Ectodermal cell (in vitro differentiated cells): Measurements from ENCODE around the gene IGSF5.

Experiments used
- H3K27ac ChIP-seq: 2 replicates; pipeline ENCODE4 v1.7.0; 2013; ENCODE audit warnings: mild to moderate bottlenecking, low read depth, low read length; ENCODE audit not compliant: insufficient read depth, poor library complexity, severe bottlenecking
- H3K27me3 ChIP-seq: 2 replicates; pipeline ENCODE4 v1.7.0; 2013; ENCODE audit warnings: mild to moderate bottlenecking, low read length; ENCODE audit not compliant: insufficient read depth, control insufficient read depth, poor library complexity, severe bottlenecking
- H3K36me3 ChIP-seq: one replicate; pipeline ENCODE4 v1.7.0; 2013; ENCODE audit warnings: low read length; ENCODE audit not compliant: control insufficient read depth, insufficient read depth
- H3K4me1 ChIP-seq: one replicate; pipeline ENCODE4 v1.7.0; 2013; ENCODE audit warnings: low read length; ENCODE audit not compliant: control insufficient read depth, insufficient read depth
- H3K4me3 ChIP-seq: 2 replicates; pipeline ENCODE4 v1.7.0; 2013; ENCODE audit warnings: low read depth, low read length, control low read depth; ENCODE audit not compliant: insufficient read depth
- H3K9me3 ChIP-seq: 2 replicates; pipeline ENCODE4 v1.7.0; 2013; ENCODE audit warnings: mild to moderate bottlenecking, low read length, moderate library complexity; ENCODE audit not compliant: control insufficient read depth
- WGBS, 2 experiments: methylation state at CpG; one replicate each; pipeline ENCODE4 v1.1.7; 2013; ENCODE audit warnings: missing lambda C conversion rate in 2 of 2; 5-methylcytosine and 5-hydroxymethylcytosine counted together

Gene IGSF5

GRCh38 chr21:39775816-39776215 lies 30.8 kb downstream of the IGSF5 start:
- Histone ChIP-seq H3K9me3 (no peaks in the 10 kb centered on the region), H3K4me3 (no peak overlapping the region), H3K36me3 (no peaks in the 10 kb centered on the region), H3K27ac (no peak overlapping the region), H3K4me1 (no peaks in the 10 kb centered on the region), H3K27me3 (no peaks in the 10 kb centered on the region)
- 84 to 86% methylated on average over 1 of the region's 1 CpG for WGBS, 2 experiments

- H3K27me3 ChIP-seq, result no peaks in the 10 kb centered on the region
- H3K36me3 ChIP-seq, result no peaks in the 10 kb centered on the region
- H3K27ac ChIP-seq, result no peak overlapping the region
- H3K9me3 ChIP-seq, result no peaks in the 10 kb centered on the region
- no peaks in the 10 kb centered on the region for H3K4me1 ChIP-seq
- WGBS, 2 experiments, result 87 to 95% methylated on average over 3 of the region's 3 CpGs
- no peak overlapping the region for H3K4me3 ChIP-seq
Measured at GRCh38 chr21:39776589-39776988, 31.6 kb downstream of the IGSF5 start.

DNA sequence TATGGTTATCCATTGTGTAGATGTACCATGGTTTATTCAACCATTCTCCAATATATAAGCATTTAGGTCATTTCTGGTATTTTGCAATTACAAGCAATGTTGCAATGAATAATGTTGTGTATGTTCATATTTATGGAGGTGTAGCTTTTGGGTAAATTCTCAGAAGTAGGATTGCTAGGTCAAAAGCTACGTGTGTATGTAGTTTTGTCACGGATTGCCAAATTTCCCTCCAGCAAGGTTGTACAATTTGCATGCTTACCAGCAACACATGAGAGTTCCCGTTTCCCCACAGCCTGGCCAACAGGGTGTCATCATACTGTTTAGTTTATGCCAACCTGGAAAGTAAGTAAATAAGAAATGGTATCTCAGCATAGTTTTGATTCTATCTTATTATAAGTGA lies 36.3 kb downstream of the IGSF5 start:
- H3K27ac ChIP-seq, result no peak overlapping the region
- H3K9me3 ChIP-seq, result no peaks in the 10 kb centered on the region
- WGBS, 2 experiments, result 85 to 94% methylated on average over 3 of the region's 3 CpGs
- H3K36me3 ChIP-seq, result no peaks in the 10 kb centered on the region
- H3K27me3 ChIP-seq, result no peaks in the 10 kb centered on the region
- no peaks in the 10 kb centered on the region for H3K4me1 ChIP-seq
- H3K4me3 ChIP-seq, result no peak overlapping the region

DNA sequence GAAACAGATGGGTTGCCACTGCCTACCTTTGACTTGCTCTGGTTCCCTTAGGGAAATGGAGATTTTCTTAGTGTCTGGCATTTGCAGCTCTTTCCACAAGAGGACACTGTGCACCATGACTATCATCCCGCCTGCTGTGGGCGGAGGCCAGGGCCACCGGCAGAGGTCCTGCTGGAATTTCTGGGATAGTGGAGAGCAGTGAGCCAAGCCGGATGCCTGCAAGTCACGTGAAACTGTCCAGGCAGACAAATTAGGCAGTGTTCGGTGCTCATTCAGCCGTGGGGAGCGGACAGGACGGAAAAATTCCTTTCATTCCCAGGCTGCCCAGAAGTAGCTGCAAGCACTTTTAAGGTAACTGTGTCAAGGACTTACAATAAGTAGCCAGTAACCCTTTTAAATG lies 43.4 kb downstream of the IGSF5 start:
- WGBS, 2 experiments, result 48 to 49% methylated on average over 9 of the region's 9 CpGs
- Histone ChIP-seq H3K4me3 (no peak overlapping the region), H3K27ac (no peak overlapping the region), H3K36me3 (peaks cover 4% of the 10 kb centered on the region), H3K4me1 (no peaks in the 10 kb centered on the region), H3K27me3 (no peaks in the 10 kb centered on the region), H3K9me3 (no peaks in the 10 kb centered on the region)

DNA sequence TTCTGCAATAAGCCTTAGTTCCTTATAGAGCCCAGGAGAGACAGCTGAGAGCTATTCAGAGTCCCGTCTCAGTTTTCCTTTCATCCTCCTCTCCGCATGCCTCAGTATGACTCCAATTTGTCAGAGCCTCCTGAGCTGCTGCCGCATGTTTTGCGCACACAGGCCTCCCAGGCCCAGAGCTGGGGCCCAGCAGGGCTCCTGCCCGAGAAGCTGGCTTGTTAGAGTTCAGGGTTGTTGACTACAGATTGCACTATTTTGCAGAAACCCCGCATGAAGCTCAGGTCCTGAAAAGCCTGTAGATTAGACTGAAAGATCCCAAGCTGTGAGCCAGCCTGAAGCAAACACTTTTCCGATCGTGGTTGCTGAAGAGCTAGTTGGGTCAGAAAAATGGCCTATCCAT lies 51.5 kb downstream of the IGSF5 start:
- Histone ChIP-seq H3K27me3 (no peaks in the 10 kb centered on the region), H3K4me1 (no peaks in the 10 kb centered on the region), H3K36me3 (peaks cover 4% of the 10 kb centered on the region), H3K9me3 (no peaks in the 10 kb centered on the region), H3K27ac (no peak overlapping the region), H3K4me3 (no peak overlapping the region)
- WGBS, 2 experiments, result 47 to 54% methylated on average over 8 of the region's 8 CpGs

GRCh38 chr21:39799178-39799577 lies 54.2 kb downstream of the IGSF5 start:
- WGBS, 2 experiments, result 93 to 97% methylated on average over 7 of the region's 7 CpGs
- Histone ChIP-seq H3K4me1 (no peaks in the 10 kb centered on the region), H3K36me3 (no peaks in the 10 kb centered on the region), H3K27ac (no peak overlapping the region), H3K4me3 (no peak overlapping the region), H3K27me3 (no peaks in the 10 kb centered on the region), H3K9me3 (no peaks in the 10 kb centered on the region)

- 93 to 97% methylated on average over 4 of the region's 4 CpGs for whole genome bisulfite sequencing, 2 experiments
Measured at GRCh38 chr21:39800311-39800710, 55.3 kb downstream of the IGSF5 start.

GRCh38 chr21:39802217-39802616 lies 57.2 kb downstream of the IGSF5 start:
- Histone ChIP-seq H3K4me3 (no peak overlapping the region), H3K4me1 (no peaks in the 10 kb centered on the region), H3K27me3 (no peaks in the 10 kb centered on the region), H3K36me3 (no peaks in the 10 kb centered on the region), H3K27ac (no peak overlapping the region), H3K9me3 (no peaks in the 10 kb centered on the region)
- 94 to 97% methylated on average over 2 of the region's 2 CpGs for WGBS, 2 experiments

More at GRCh38 chr21:39800311-39800710, 55.3 kb downstream of the IGSF5 start:
- no peaks in the 10 kb centered on the region for H3K9me3 ChIP-seq
- no peaks in the 10 kb centered on the region for H3K36me3 ChIP-seq
- no peaks in the 10 kb centered on the region for H3K4me1 ChIP-seq
- no peaks in the 10 kb centered on the region for H3K27me3 ChIP-seq
- no peak overlapping the region for H3K4me3 ChIP-seq
- no peak overlapping the region for H3K27ac ChIP-seq

DNA sequence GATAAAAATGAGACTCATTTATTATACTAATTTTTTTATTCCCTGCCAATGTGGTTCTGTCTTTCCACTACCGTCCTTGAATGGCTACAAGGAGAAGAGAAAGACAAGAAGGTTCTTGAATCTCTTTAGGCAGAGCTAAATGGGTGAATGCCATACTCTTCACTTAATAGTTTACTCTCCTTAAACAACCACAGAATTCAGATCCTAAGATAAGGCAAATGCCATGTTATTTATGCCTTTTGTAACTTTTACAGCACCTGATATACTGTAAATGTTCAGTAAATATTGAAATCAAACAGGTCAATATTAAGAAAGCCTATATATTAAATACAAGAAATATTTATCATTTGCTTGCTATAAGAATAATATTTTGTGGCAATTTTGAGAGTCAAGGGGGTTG lies 58.4 kb downstream of the IGSF5 start:
- no peak overlapping the region for H3K4me3 ChIP-seq
- H3K9me3 ChIP-seq, result no peaks in the 10 kb centered on the region
- H3K4me1 ChIP-seq, result no peaks in the 10 kb centered on the region
- H3K27ac ChIP-seq, result no peak overlapping the region
- H3K36me3 ChIP-seq, result no peaks in the 10 kb centered on the region
- H3K27me3 ChIP-seq, result no peaks in the 10 kb centered on the region
- WGBS, 2 experiments, result 100% methylated on average over 1 of the region's 1 CpG

- WGBS, 2 experiments, result 82 to 93% methylated on average over 3 of the region's 3 CpGs
- H3K9me3 ChIP-seq, result no peaks in the 10 kb centered on the region
- no peak overlapping the region for H3K4me3 ChIP-seq
- H3K4me1 ChIP-seq, result no peaks in the 10 kb centered on the region
- H3K27me3 ChIP-seq, result no peaks in the 10 kb centered on the region
- H3K27ac ChIP-seq, result no peak overlapping the region
- H3K36me3 ChIP-seq, result no peaks in the 10 kb centered on the region
Measured at GRCh38 chr21:39804240-39804639, 59.3 kb downstream of the IGSF5 start.

GRCh38 chr21:39805983-39806382 lies 61.0 kb downstream of the IGSF5 start:
- no CpG with 5 or more reads among the region's 1 CpG for WGBS, 2 experiments
- Histone ChIP-seq H3K27me3 (no peaks in the 10 kb centered on the region), H3K27ac (no peak overlapping the region), H3K36me3 (no peaks in the 10 kb centered on the region), H3K4me1 (no peaks in the 10 kb centered on the region), H3K9me3 (no peaks in the 10 kb centered on the region), H3K4me3 (no peak overlapping the region)
